HG03575 (cell line): ENCODE measurements around the gene NRP2.

Source experiments
- ATAC-seq: cut with Tn5 transposase; IDR thresholded peaks from one replicate; pipeline ENCODE4 v1.9.1; 2021; ENCODE audit not compliant: unreplicated experiment, insufficient number of reproducible peaks, low FRiP score; ENCODE audit errors: extremely low read depth

NRP2 gene

DNA sequence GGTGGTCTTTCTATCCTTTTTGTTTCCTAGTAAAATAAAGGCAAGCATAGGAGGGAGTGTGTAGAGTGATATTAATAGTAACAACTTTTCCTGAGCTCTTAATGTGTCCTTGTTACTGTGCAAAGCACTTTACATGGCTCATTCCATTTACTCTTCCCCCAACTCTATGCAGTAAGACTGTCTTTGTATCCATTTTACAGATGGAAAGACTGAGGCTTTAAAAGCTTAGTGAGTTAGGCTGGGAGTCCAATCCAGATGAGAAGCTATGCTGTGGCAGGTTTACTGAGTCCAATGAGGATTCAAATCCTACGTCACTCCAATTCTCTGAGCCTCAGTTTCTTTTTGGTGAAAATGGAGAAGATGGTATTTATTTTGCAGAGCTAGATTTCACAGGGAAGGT is 77.4 kb downstream of the NRP2 start:
- ATAC-seq = no peak

- ATAC-seq = no peak
Measured at GRCh38 chr2:205760157-205760556, 77.9 kb downstream of the NRP2 start.

DNA sequence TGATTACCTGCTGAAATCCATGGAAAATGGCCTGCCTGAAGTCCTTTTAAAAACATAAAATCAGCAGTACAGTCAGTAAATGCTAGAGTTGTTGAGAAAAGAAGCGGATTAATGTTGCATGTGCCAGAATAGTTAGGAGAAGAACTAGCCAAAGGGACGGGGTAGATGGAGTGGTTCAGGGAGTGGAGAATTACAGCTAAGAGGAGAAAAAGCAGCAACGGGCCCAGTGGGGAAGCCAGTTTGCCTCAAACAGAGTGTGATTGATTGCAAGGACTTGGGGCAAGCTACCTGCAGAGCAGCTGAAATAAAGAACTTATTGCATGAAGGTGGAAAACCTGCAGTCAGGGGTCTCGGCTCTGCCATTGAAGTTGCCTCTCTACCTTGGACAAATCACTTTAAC is 79.1 kb downstream of the NRP2 start:
- ATAC-seq = no peak

GRCh38 chr2:205762881-205763280 is 80.6 kb downstream of the NRP2 start:
- no peak for ATAC-seq

DNA sequence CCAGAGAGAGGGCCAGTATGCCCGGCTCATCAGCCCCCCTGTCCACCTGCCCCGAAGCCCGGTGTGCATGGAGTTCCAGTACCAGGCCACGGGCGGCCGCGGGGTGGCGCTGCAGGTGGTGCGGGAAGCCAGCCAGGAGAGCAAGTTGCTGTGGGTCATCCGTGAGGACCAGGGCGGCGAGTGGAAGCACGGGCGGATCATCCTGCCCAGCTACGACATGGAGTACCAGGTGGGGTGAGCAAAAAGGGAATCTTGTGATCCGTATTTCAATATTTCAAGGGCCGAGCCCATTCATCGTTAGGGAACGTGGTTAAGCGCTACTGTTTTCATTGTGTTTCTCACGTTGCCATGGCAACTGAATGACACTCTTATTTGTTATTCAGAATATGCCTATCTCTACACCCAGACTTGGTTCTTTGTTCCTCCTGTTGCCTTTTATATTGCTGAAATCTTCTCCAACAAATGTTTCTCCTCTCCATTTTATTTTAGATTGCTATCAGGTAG is 81.5 kb downstream of the NRP2 start:
- no peak for ATAC-seq

DNA sequence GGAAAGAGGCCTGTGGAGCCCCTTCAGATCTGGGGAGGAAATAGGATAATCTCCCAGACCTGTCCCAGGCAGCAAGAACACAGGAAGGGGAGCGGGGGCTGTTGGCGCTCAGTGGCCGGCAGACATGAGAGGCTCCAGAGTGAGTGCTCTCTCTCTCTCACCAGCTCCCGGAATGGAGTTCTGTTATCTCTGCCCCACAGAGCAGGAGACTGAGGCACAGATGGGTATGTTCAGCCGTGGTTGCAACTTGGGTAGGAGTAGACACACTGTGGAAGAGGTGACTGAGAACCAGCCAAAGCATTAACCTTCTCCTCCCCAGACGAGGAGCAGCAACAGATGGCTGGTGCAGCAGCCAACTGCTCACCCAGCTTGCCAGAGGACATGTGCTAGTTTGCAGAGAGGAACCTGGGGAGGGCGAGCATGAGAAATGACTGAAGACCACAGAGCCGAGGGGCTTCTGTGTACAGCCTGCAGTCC is 82.0 kb downstream of the NRP2 start:
- no peak for ATAC-seq

DNA sequence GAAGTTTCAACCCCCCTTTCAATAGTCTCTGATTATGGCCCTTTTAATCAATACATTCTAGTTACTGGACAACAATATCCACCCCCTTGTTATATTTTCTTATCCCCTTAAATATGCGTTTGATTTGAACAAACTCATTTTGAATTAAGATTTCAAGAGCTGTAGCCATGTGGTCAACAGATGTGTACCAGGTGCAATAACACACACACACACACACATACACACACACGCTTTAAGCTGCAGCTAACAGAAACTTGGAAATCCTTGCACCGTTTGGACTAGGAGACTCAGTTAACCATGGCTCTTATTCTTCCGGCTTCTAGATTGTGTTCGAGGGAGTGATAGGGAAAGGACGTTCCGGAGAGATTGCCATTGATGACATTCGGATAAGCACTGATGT is 82.8 kb downstream of the NRP2 start:
- no peak for ATAC-seq

DNA sequence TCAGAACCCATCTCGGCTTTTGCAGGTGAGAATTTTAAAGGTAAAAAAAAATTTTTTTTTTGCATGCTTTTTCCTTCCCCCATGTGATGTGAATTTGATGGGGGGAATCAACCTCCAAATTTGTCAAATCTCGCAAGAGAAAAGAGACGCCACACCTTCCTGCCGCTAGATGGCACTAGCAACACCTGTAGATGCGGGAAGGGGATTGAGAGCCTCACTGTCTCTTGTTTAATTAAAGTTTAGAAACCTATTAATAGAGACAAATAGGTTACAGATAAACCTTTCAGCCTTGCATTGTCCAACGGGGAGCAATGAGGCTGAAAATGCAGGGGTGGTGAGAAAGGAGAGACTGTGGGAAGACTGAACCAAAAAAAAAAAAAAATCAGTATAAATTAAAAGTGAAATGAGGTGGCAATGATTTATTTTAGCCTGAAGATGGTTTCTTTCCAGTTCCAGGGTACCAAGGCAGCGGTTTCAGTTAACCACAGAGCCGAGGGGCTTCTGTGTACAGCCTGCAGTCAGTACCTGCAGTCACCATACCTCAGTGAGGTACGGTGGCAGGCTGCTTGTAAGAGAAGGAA is 84.6 kb downstream of the NRP2 start:
- no peak for ATAC-seq

DNA sequence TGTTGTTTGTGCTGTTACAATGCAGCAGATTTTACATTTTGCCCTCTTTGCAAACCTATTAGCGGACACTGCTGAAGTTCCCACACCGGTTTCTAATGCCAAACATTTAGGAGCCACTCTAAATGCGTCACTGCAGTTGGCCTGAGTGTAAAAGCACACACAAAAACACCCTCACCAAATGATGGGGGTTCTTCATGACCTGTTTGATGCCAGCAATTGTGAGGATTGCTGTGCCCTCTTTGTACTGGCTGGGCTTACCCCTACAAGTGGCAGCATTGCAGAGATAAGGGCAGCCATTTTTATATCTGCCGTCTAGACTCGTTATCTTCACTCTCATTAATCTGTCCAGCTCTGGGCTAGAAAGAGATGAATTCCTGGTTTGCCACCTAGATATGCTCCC is 85.3 kb downstream of the NRP2 start:
- no peak for ATAC-seq

- no peak for ATAC-seq
Measured at GRCh38 chr2:205768341-205768740, 86.0 kb downstream of the NRP2 start.

- no peak for ATAC-seq
Measured at GRCh38 chr2:205768815-205769494, 86.7 kb downstream of the NRP2 start.

- no peak for ATAC-seq
Measured at GRCh38 chr2:205769495-205769850, 87.2 kb downstream of the NRP2 start.

GRCh38 chr2:205769879-205770278 is 87.6 kb downstream of the NRP2 start:
- ATAC-seq = no peak

GRCh38 chr2:205770577-205770976 is 88.3 kb downstream of the NRP2 start:
- no peak for ATAC-seq

DNA sequence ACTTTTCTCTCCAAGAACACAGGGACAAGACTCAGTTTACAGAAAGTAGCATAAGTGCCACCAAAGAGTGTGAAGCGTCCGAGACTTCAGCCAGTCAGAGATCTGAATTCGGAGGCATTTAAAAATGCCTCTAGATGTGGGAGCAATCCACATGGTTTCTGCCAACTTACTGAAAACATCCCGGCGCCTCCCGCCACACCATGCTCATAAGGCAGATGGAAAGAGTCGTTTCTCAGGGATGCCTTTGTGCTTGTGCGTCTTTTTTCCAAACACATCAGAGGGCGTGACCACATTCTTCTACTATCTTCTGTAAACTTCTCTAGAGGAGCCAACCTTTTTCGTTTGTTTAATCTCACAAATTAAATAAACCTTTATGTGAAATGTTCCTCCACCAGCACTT is 88.7 kb downstream of the NRP2 start:
- ATAC-seq = no peak

GRCh38 chr2:205771666-205772065 is 89.4 kb downstream of the NRP2 start:
- no peak for ATAC-seq

DNA sequence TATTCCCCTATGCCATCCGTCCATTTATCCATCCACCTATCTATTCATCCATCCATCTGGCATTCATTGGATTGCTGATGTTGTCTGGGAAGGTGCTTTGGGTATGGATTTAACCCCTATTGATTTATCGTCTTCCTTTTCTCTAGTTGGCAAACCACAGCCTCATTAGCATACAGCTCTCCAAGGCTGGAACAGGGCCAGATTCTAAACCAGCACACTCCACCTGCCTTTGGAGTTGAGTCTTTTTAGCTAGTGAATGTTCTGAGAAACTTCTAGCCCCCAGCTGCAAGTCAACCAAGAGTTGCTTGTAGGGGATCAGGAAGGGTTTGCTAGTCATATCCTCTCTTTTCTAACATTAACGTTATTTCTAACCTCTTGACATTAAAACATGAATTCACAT is 90.7 kb downstream of the NRP2 start:
- no peak for ATAC-seq

DNA sequence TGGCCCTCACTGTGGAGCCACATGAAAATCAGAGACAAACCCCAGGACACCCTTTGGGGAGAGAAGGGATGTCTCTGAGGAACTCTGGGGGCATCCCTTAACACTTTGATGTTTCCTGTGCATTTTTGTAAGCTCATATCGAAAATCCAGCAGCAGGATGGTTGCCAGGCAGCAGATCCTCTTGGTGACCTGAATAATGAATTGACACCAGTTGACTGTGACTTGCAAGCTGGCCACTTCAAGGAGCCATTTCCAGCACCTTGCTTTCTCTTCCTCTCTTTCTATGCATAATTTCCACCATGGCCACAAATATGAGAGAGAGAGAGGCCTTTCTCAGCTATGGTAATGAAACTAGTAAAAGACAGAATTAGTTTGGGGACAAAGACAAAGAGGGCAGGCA is 91.7 kb downstream of the NRP2 start:
- ATAC-seq = no peak

DNA sequence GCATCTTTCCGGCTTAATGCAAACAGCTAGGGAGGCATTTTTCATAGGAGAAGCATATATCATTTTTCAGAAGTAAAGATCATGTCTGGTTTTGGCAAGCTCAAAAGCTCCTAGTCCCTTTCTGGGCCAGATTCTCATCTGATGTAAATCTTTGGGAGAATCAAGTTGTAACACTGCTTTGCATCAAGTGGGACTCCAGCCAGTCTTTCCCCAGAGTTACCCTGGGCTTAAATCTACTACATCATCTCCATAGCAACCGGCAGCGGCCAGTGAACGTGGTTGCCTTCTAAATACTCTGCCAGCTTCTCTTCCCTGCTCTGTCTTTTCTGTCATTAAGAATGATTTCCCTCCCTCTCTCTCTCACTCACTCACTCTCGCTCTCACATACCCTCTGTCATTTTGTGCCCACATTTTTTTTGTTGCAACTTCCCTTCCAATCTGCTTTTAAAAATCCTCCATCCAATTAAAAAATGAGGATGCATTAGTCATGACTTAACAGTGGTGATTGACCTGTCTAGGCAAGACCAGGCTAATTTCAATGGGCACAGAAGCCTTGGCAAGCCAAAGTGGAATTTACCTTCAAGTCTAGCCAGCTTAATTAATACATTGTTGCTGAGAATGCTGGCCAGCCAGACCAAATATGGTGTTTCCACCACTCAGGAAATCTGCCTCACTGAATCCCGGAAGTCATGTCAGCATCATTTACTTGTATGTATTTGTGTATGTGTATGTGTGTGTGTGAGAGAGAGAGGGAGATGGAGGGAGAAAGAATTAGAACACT is 93.0 kb downstream of the NRP2 start:
- ATAC-seq = no peak

GRCh38 chr2:205776139-205776538 is 93.8 kb downstream of the NRP2 start:
- no peak for ATAC-seq
